B cell (primary cell): Measurements from ENCODE around the gene ORAI1. TPM values are rescaled to one million over a fixed set of nuclear protein-coding genes. Genes with fewer than 3 reads are reported as not detected.
"Not testable (repeated sequence)": the region's sequence is repeated elsewhere in the genome, so short reads cannot be mapped to it uniquely, and the experiment has no call there.

ENCODE experiments used
- ATAC-seq: fragments of 200-7000 bp; cut with Tn5 transposase; one replicate; pipeline ENCODE4 v1.10.0; 2021; ENCODE audit warnings: low read depth, mild to moderate bottlenecking, moderate number of reproducible peaks, moderate library complexity
- CTCF ChIA-PET: fragments of 350-600 bp; sonication (Branson Sonifier 250); formaldehyde crosslinking; loops from one replicate; lab custom pipeline; 2021; ENCODE audit warnings: antibody characterized with exemption, inconsistent platforms; lab: Charles Lee
- POLR2A ChIA-PET: fragments of 350-600 bp; sonication (Branson Sonifier 250); formaldehyde crosslinking; loops from one replicate; lab custom pipeline; 2021; ENCODE audit warnings: antibody characterized with exemption; lab: Charles Lee
- DNase-seq: peaks from one replicate; pipeline ENCODE4 v3.0.0; 2013
- H2AFZ ChIP-seq: 2 replicates; pipeline ENCODE4 v1.6.1; 2012; ENCODE audit warnings: mild to moderate bottlenecking, low read depth, low read length; ENCODE audit not compliant: insufficient read depth, poor library complexity, severe bottlenecking
- H3K27ac ChIP-seq, 2 donors: 1 replicate in 1 of 2; 2 replicates in 1 of 2; pipeline ENCODE4 v1.5.1; 2012 to 2013; ENCODE audit warnings: low read length in 2 of 2, mild to moderate bottlenecking in 2 of 2, moderate library complexity in 1 of 2
- H3K27me3 ChIP-seq, 4 experiments: fragments of 200-600 bp in 1 of 4; sonication (generic) in 1 of 4; replicated peaks in 1 of 4; 1 replicate in 2 of 4; 2 replicates in 2 of 4; pipeline versions ENCODE4 v1.6.1 to v1.7.0; 2013 to 2016; ENCODE audit warnings: low read length in 3 of 4, mild to moderate bottlenecking in 2 of 4, mixed read lengths in 1 of 4, moderate library complexity in 1 of 4; ENCODE audit not compliant: insufficient read depth in 4 of 4, control insufficient read depth in 3 of 4; ENCODE audit errors: control extremely low read depth in 1 of 4
- H3K36me3 ChIP-seq, 2 experiments: replicated peaks in 1 of 2; 1 replicate in 1 of 2; 2 replicates in 1 of 2; pipeline versions ENCODE4 v1.6.1 to v1.7.1; 2013; ENCODE audit warnings: low read length in 1 of 2; ENCODE audit not compliant: insufficient read depth in 2 of 2, control insufficient read depth in 1 of 2; ENCODE audit errors: control extremely low read depth in 1 of 2, extremely low read depth in 1 of 2
- H3K4me1 ChIP-seq, 2 donors: fragments of 200-600 bp in 1 of 2; sonication (generic) in 1 of 2; 1 replicate in 1 of 2; 2 replicates in 1 of 2; pipeline versions ENCODE4 v1.5.1 to v1.6.1; 2013 to 2017; ENCODE audit warnings: low read length in 2 of 2; ENCODE audit not compliant: control insufficient read depth in 2 of 2, insufficient read depth in 2 of 2
- H3K4me2 ChIP-seq: replicated peaks from 2 replicates; pipeline ENCODE3; 2012; ENCODE audit warnings: mild to moderate bottlenecking, low read depth, low read length; ENCODE audit not compliant: poor library complexity, severe bottlenecking
- H3K4me3 ChIP-seq, 5 experiments: fragments of 200-600 bp in 1 of 5; sonication (generic) in 1 of 5; 1 replicate in 3 of 5; 2 replicates in 2 of 5; pipeline versions ENCODE4 v1.5.1 to v1.7.0; 2011 to 2016; ENCODE audit warnings: low read length in 4 of 5, mild to moderate bottlenecking in 4 of 5, low read depth in 2 of 5, control low read depth in 1 of 5, moderate library complexity in 1 of 5; ENCODE audit not compliant: insufficient read depth in 1 of 5; ENCODE audit errors: control extremely low read depth in 1 of 5, extremely low read depth in 1 of 5
- H3K79me2 ChIP-seq: fragments of 200-600 bp; sonication (generic); one replicate; pipeline ENCODE4 v1.6.0; 2016; ENCODE audit warnings: low read length; ENCODE audit not compliant: control insufficient read depth, insufficient read depth
- H3K9ac ChIP-seq: fragments of 200-600 bp; sonication (generic); 2 replicates; pipeline ENCODE4 v1.6.1; 2017; ENCODE audit warnings: mild to moderate bottlenecking, low read length, moderate library complexity
- H3K9me3 ChIP-seq, 3 donors: one replicate each; pipeline versions ENCODE4 v1.6.1 to v1.7.1; 2013; ENCODE audit warnings: low read length in 2 of 3; ENCODE audit not compliant: control insufficient read depth in 2 of 3, insufficient read depth in 1 of 3; ENCODE audit errors: control extremely low read depth in 1 of 3
- H4K20me1 ChIP-seq: 2 replicates; pipeline ENCODE4 v1.6.0; 2012; ENCODE audit warnings: mild to moderate bottlenecking, low read length; ENCODE audit not compliant: insufficient read depth, control insufficient read depth, poor library complexity, severe bottlenecking
- H3K27ac Mint-ChIP-seq: one replicate; pipeline ENCODE4 v1.8.0; 2021; ENCODE audit warnings: mixed read lengths
- H3K27me3 Mint-ChIP-seq: one replicate; pipeline ENCODE4 v1.8.0; 2021; ENCODE audit warnings: mixed read lengths
- H3K4me1 Mint-ChIP-seq: one replicate; pipeline ENCODE4 v1.8.0; 2021; ENCODE audit warnings: mixed read lengths
- H3K4me3 Mint-ChIP-seq: one replicate; pipeline ENCODE4 v1.8.0; 2021; ENCODE audit warnings: mixed read lengths
- H3K9me3 Mint-ChIP-seq: one replicate; pipeline ENCODE4 v1.8.0; 2022; ENCODE audit warnings: mixed read lengths; ENCODE audit not compliant: insufficient read depth
- EZH2 ChIP-seq: IDR thresholded peaks from 2 replicates; pipeline ENCODE4 v1.6.1; 2012; ENCODE audit warnings: borderline replicate concordance, low read depth, mild to moderate bottlenecking, moderate library complexity, low read length; ENCODE audit not compliant: insufficient read depth, poor library complexity, severe bottlenecking
- WGBS: methylation state at CpG from one replicate; pipeline ENCODE4 v1.1.5; 2013; ENCODE audit warnings: missing lambda C conversion rate; ENCODE audit not compliant: insufficient coverage; 5-methylcytosine and 5-hydroxymethylcytosine counted together
- intact Hi-C: fragments of 100-400 bp; cut with micrococcal nuclease; formaldehyde crosslinking; loops from one replicate; pipeline ENCODE4 v1.10.0; 2022
- polyA plus RNA-seq: library from polyadenylated mRNA; depleted of rRNA; stranded (reverse); fragments of >200 nt; gene quantifications from 2 replicates; pipeline ENCODE4 v1.2.3, GENCODE V29; 2012
- total RNA-seq, 2 donors: library from RNA; stranded (reverse); fragments of 120-200 nt in 1 of 2; gene quantifications; 1 replicate in 1 of 2; 2 replicates in 1 of 2; pipeline versions ENCODE4 v1.2.3 to v1.2.4, GENCODE V29; 2013 to 2022
- TF ChIP-seq, protein P1 (sequence below): fragments of 200-600 bp; IDR thresholded peaks from one replicate; pipeline ENCODE4 v1.8.0; 2022; ENCODE audit warnings: antibody characterized with exemption, mild to moderate bottlenecking

Gene ORAI1
- total and polyA plus RNA-seq, 2 donors (not counting 1 experiment from before 2014, with no cell fraction given): 43.2 to 66.0 TPM

DNA sequence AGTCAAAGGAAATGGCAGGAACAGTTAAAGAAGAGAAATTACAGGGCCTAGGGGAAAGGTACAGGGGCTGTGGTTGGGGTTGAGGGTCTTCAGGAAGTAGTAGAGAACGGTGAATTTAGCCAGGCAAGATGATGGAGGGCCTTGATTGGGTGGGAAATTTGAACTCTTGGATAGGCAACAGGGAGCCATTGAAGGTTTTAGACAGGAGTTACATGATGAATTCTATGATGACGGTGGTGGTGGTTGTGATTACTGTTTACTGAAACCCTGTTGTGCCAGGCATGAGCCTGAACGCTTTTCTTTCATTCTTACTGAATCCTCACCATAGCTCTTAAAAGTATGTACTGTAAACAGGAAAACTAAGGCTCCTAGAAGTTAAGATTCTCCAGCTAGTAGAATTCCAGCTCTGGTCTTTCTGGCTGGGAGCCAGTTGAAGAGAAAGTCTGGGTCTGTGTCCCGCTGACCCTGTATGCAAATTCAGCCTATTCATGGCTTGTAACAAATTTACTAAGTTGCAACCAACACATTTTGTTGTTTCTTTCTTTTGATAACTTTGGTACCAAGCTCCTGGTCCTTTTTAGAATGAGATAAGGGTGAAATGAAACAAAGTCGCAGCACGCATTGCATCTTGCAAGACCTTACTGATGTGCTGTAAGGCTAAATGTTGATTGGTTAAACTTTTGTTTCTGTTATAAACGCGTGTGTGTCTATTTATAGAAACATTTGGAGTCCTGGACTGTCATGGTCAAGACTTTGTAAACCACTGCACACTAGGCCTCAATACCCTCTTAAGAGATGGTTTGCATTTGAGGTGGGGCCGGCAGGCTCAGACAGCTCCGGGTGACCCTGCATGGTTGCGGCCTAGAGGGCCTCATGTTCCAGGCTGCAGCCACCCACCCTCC lies 6.0 kb downstream of the ORAI1 start:
- Histone ChIP-seq H3K4me2 (peak overlapping the region; percentile 18), H3K27ac (peak overlapping the region in 1 of 2 donors; percentile 70), H3K27me3 (no peaks in the 10 kb centered on the region), H3K9ac (no peak overlapping the region), H3K36me3 (peaks cover 0 to 29% of the 10 kb centered on the region in 2 experiments), H2AFZ (no peak overlapping the region), H3K79me2 (peaks cover 90% of the 10 kb centered on the region), H4K20me1 (peaks cover 53% of the 10 kb centered on the region), H3K4me3 (no peak overlapping the region), H3K4me1 (peaks cover 61 to 71% of the 10 kb centered on the region in 2 donors), H3K9me3 (no peaks in the 10 kb centered on the region)
- Mint-ChIP-seq H3K27me3 (no peaks in the 10 kb centered on the region), H3K9me3 (no peaks in the 10 kb centered on the region), H3K4me1 (peaks cover 72% of the 10 kb centered on the region), H3K4me3 (peak overlapping the region; percentile 47), H3K27ac (peak overlapping the region; percentile 82)
- intact Hi-C loops: no loop called here
- TF ChIP-seq EZH2: no peak
- TF ChIP-seq, protein P1, sequence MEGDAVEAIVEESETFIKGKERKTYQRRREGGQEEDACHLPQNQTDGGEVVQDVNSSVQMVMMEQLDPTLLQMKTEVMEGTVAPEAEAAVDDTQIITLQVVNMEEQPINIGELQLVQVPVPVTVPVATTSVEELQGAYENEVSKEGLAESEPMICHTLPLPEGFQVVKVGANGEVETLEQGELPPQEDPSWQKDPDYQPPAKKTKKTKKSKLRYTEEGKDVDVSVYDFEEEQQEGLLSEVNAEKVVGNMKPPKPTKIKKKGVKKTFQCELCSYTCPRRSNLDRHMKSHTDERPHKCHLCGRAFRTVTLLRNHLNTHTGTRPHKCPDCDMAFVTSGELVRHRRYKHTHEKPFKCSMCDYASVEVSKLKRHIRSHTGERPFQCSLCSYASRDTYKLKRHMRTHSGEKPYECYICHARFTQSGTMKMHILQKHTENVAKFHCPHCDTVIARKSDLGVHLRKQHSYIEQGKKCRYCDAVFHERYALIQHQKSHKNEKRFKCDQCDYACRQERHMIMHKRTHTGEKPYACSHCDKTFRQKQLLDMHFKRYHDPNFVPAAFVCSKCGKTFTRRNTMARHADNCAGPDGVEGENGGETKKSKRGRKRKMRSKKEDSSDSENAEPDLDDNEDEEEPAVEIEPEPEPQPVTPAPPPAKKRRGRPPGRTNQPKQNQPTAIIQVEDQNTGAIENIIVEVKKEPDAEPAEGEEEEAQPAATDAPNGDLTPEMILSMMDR: no peak
- ATAC-seq (no peak), DNase-seq (no peak)
- WGBS: 70% methylated on average over 3 of the region's 11 CpGs
- ChIA-PET CTCF (interaction anchor here (1.2 to 12.0 kb wide), 2 partner anchors 13 to 78 kb away, joined by 3 to 213 read pairs; no protein-coding TSS in a partner anchor), POLR2A (no interaction called here)

DNA sequence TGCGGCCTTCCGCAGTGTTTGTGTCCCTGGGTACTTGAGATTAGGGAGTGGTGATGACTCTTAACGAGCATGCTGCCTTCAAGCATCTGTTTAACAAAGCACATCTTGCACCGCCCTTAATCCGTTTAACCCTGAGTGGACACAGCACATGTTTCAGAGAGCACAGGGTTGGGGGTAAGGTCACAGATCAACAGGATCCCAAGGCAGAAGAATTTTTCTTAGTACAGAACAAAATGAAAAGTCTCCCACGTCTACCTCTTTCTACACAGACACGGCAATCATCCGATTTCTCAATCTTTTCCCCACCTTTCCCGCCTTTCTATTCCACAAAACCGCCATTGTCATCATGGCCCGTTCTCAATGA lies 7.5 kb downstream of the ORAI1 start:
- H3K27ac Mint-ChIP-seq, H2AFZ ChIP-seq, H3K9me3 Mint-ChIP-seq, H3K9ac ChIP-seq, H3K27me3 ChIP-seq, H3K4me2 ChIP-seq, ATAC-seq, H3K27me3 Mint-ChIP-seq, H3K27ac ChIP-seq, intact Hi-C loops, H3K4me3 ChIP-seq, H3K4me3 Mint-ChIP-seq, H3K9me3 ChIP-seq, CTCF ChIA-PET, DNase-seq: not testable (repeated sequence)
- Histone ChIP-seq H3K36me3 (peaks cover 0 to 29% of the 10 kb centered on the region in 2 experiments), H3K4me1 (peaks cover 62 to 72% of the 10 kb centered on the region in 2 donors), H4K20me1 (peaks cover 56% of the 10 kb centered on the region), H3K79me2 (peaks cover 90% of the 10 kb centered on the region)
- POLR2A ChIA-PET: interaction anchor here (0.6 to 0.7 kb wide), 2 partner anchors 382 to 389 kb away, joined by 3 to 7 read pairs; no protein-coding TSS in a partner anchor
- H3K4me1 Mint-ChIP-seq: peaks cover 69% of the 10 kb centered on the region
- WGBS: no CpG with 5 or more reads among the region's 11 CpGs
